Testis (tissue), 2 donors: ENCODE data around the gene GRID1.

Experiments
- CTCF ChIP-seq, 3 experiments: fragments of 450-650 bp in 2 of 3; fragments of 200-600 bp in 1 of 3; sonication (generic) in 1 of 3; IDR thresholded peaks; one replicate each; pipeline ENCODE4 v1.5.1; 2016 to 2019; ENCODE audit warnings: antibody characterized with exemption in 3 of 3, mild to moderate bottlenecking in 2 of 3, moderate library complexity in 1 of 3
- POLR2A ChIP-seq: fragments of 450-650 bp; IDR thresholded peaks from one replicate; pipeline ENCODE4 v1.6.1; 2017; ENCODE audit warnings: antibody characterized with exemption, mild to moderate bottlenecking, moderate library complexity

GRCh38 chr10:85650791-85651496 is 715.7 kb downstream of the GRID1 start:
- TF ChIP-seq CTCF (IDR thresholded peaks at IDR 0.05) (no peak), POLR2A (no peak)
